Activated CD8-positive, alpha-beta memory T cell treated with anti-CD3 and anti-CD28 coated beads, Interleukin-2, amount 10 ng/mL, durations not matched to agents 7 days and 5 days (primary cell): ENCODE data around the gene CBX1. TPM values are rescaled to one million over a fixed set of nuclear protein-coding genes. Genes with fewer than 3 reads are reported as not detected.

Experiments
- ATAC-seq: fragments of 150-1000 bp; cut with Tn5 transposase; one replicate; pipeline ENCODE4 v1.10.0; 2021; ENCODE audit warnings: moderate library complexity
- CTCF ChIA-PET: fragments of 350-600 bp; sonication (Branson Sonifier 250); formaldehyde crosslinking; loops from one replicate; lab custom pipeline; 2021; ENCODE audit warnings: antibody characterized with exemption; lab: Charles Lee
- DNase-seq: peaks from one replicate; pipeline ENCODE4 v3.0.0-alpha.2; 2020
- H3K27ac Mint-ChIP-seq: one replicate; pipeline ENCODE4 v1.8.0; 2021; ENCODE audit warnings: mild to moderate bottlenecking, mixed read lengths
- H3K27me3 Mint-ChIP-seq: one replicate; pipeline ENCODE4 v1.8.0; 2021; ENCODE audit warnings: mixed read lengths
- H3K36me3 Mint-ChIP-seq: one replicate; pipeline ENCODE4 v1.8.0; 2021; ENCODE audit warnings: mild to moderate bottlenecking, mixed read lengths
- H3K4me1 Mint-ChIP-seq: one replicate; pipeline ENCODE4 v1.8.0; 2021; ENCODE audit warnings: mixed read lengths
- H3K4me3 Mint-ChIP-seq: one replicate; pipeline ENCODE4 v1.8.0; 2021; ENCODE audit warnings: mild to moderate bottlenecking, moderate library complexity, mixed read lengths
- H3K9me3 Mint-ChIP-seq: one replicate; pipeline ENCODE4 v1.8.0; 2022; ENCODE audit warnings: low read depth, mixed read lengths
- total RNA-seq, 2 experiments: library from RNA; stranded (reverse); gene quantifications; one replicate each; pipeline ENCODE4 v1.2.3, GENCODE V29; 2021

CBX1 gene
- total RNA-seq, 2 experiments from 2014 or later: 46.3 to 47.8 TPM

- no peak overlapping the region for H3K4me3 Mint-ChIP-seq
- ATAC-seq (no peak), DNase-seq (no peak)
- peaks cover 52% of the 10 kb centered on the region for H3K4me1 Mint-ChIP-seq
- H3K9me3 Mint-ChIP-seq: no peaks in the 10 kb centered on the region
- peaks cover 21% of the 10 kb centered on the region for H3K36me3 Mint-ChIP-seq
- H3K27ac Mint-ChIP-seq: peak overlapping the region; percentile 95
- H3K27me3 Mint-ChIP-seq: no peaks in the 10 kb centered on the region
- CTCF ChIA-PET: interaction anchor here (0.6 to 4.9 kb wide), 19 partner anchors 9 to 514 kb away, joined by 3 to 28 read pairs (median 4); partner anchors contain the start of genes CBX1, HOXB5 and HOXB9
Observed at GRCh38 chr17:48111937-48112241, 10.6 kb upstream of the CBX1 start.

- Mint-ChIP-seq H3K27ac (peak overlapping the region; percentile 40), H3K4me1 (peaks cover 56% of the 10 kb centered on the region), H3K9me3 (no peaks in the 10 kb centered on the region), H3K27me3 (no peaks in the 10 kb centered on the region), H3K4me3 (no peak overlapping the region), H3K36me3 (peaks cover 21% of the 10 kb centered on the region)
- no peak for ATAC-seq
- CTCF ChIA-PET: interaction anchor here (1.1 to 3.9 kb wide), 6 partner anchors 11 to 482 kb away, joined by 4 to 28 read pairs (median 6); partner anchors contain the start of genes CBX1 and HOXB5
- no peak for DNase-seq
Observed at GRCh38 chr17:48110761-48111160, 9.5 kb upstream of the CBX1 start.

- DNase-seq (peak; percentile 96), ATAC-seq (peak; percentile 95)
- Mint-ChIP-seq H3K36me3 (peaks cover 19% of the 10 kb centered on the region), H3K27me3 (no peaks in the 10 kb centered on the region), H3K4me3 (peak within 1 kb of the TSS; percentile 96), H3K4me1 (peaks cover 64% of the 10 kb centered on the region), H3K27ac (peak within 1 kb of the TSS; percentile 93), H3K9me3 (no peaks in the 10 kb centered on the region)
- CTCF ChIA-PET: interaction anchor here (0.9 to 5.2 kb wide), 15 partner anchors 8 to 617 kb away, joined by 3 to 29 read pairs (median 4); partner anchors contain the start of gene HOXB5
Observed at GRCh38 chr17:48107137-48108055, 6.1 kb upstream of the CBX1 start, which contains the start of gene SNX11. SNX11 (plus strand) TSS chr17:48107766; CDS start chr17:48112044, 4,278 bp downstream.

- peaks cover 61% of the 10 kb centered on the region for H3K4me1 Mint-ChIP-seq
- no peaks in the 10 kb centered on the region for H3K9me3 Mint-ChIP-seq
- peaks cover 15% of the 10 kb centered on the region for H3K36me3 Mint-ChIP-seq
- CTCF ChIA-PET: interaction anchor here (0.8 to 5.2 kb wide), 11 partner anchors 9 to 506 kb away, joined by 3 to 29 read pairs (median 5); partner anchors contain the start of gene HOXB5
- H3K27me3 Mint-ChIP-seq: no peaks in the 10 kb centered on the region
- peak overlapping the region; percentile 96 for H3K4me3 Mint-ChIP-seq
- peak overlapping the region; percentile 93 for H3K27ac Mint-ChIP-seq
- ATAC-seq (no peak), DNase-seq (no peak)
Observed at GRCh38 chr17:48106802-48107136, 5.5 kb upstream of the CBX1 start.

GRCh38 chr17:48104440-48104839, 3.2 kb upstream of the CBX1 start:
- DNase-seq: no peak

GRCh38 chr17:48102798-48103715, 1.8 kb upstream of the CBX1 start:
- no peak for ATAC-seq
- H3K4me1 Mint-ChIP-seq: peaks cover 50% of the 10 kb centered on the region
- CTCF ChIA-PET: interaction anchor here (1.1 to 10.5 kb wide), 5 partner anchors 9 to 55 kb away, joined by 3 to 69 read pairs (median 3); partner anchors contain the start of gene NFE2L1
- no peaks in the 10 kb centered on the region for H3K27me3 Mint-ChIP-seq
- peak overlapping the region; percentile 80 for H3K27ac Mint-ChIP-seq
- peaks cover 13% of the 10 kb centered on the region for H3K36me3 Mint-ChIP-seq
- H3K4me3 Mint-ChIP-seq: peak overlapping the region; percentile 36
- no peaks in the 10 kb centered on the region for H3K9me3 Mint-ChIP-seq
- DNase-seq: peak; percentile 64

More at GRCh38 chr17:48104440-48104839, 3.2 kb upstream of the CBX1 start:
- Mint-ChIP-seq H3K4me3 (no peak overlapping the region), H3K27ac (peak overlapping the region; percentile 9), H3K36me3 (peaks cover 13% of the 10 kb centered on the region), H3K9me3 (no peaks in the 10 kb centered on the region), H3K4me1 (peaks cover 58% of the 10 kb centered on the region), H3K27me3 (no peaks in the 10 kb centered on the region)
- ATAC-seq: no peak
- CTCF ChIA-PET: interaction anchor here (1.4 to 10.5 kb wide), 3 partner anchors 24 to 78 kb away, joined by 3 to 69 read pairs (median 29); no protein-coding TSS in a partner anchor

- ATAC-seq (no peak), DNase-seq (no peak)
- Mint-ChIP-seq H3K27me3 (no peaks in the 10 kb centered on the region), H3K4me3 (peak overlapping the region; percentile 91), H3K4me1 (peaks cover 49% of the 10 kb centered on the region), H3K9me3 (no peaks in the 10 kb centered on the region), H3K27ac (peak overlapping the region; percentile 88), H3K36me3 (peaks cover 11% of the 10 kb centered on the region)
- CTCF ChIA-PET: interaction anchor here (1.1 to 10.5 kb wide), 5 partner anchors 9 to 54 kb away, joined by 3 to 69 read pairs (median 7); partner anchors contain the start of gene NFE2L1
Observed at GRCh38 chr17:48102043-48102750, 919 bp upstream of the CBX1 start.

GRCh38 chr17:48100591-48101011, 677 bp downstream of the CBX1 start:
- Mint-ChIP-seq H3K4me3 (peak overlapping the region; percentile 91), H3K36me3 (peaks cover 12% of the 10 kb centered on the region), H3K9me3 (no peaks in the 10 kb centered on the region), H3K4me1 (peaks cover 52% of the 10 kb centered on the region), H3K27me3 (no peaks in the 10 kb centered on the region), H3K27ac (peak overlapping the region; percentile 88)
- DNase-seq (no peak), ATAC-seq (no peak)
- CTCF ChIA-PET: interaction anchor here (1.0 to 10.5 kb wide), 9 partner anchors 12 to 75 kb away, joined by 3 to 69 read pairs (median 7); partner anchors contain the start of gene NFE2L1

GRCh38 chr17:48100160-48100559, 1.1 kb downstream of the CBX1 start:
- H3K9me3 Mint-ChIP-seq: no peaks in the 10 kb centered on the region
- H3K4me1 Mint-ChIP-seq: peaks cover 54% of the 10 kb centered on the region
- no peak overlapping the region for H3K27ac Mint-ChIP-seq
- H3K36me3 Mint-ChIP-seq: peaks cover 12% of the 10 kb centered on the region
- DNase-seq: no peak
- CTCF ChIA-PET: interaction anchor here (1.2 to 10.5 kb wide), 8 partner anchors 8 to 75 kb away, joined by 3 to 69 read pairs (median 10); partner anchors contain the start of genes NFE2L1 and SNX11
- ATAC-seq: no peak
- peak overlapping the region; percentile 91 for H3K4me3 Mint-ChIP-seq
- no peaks in the 10 kb centered on the region for H3K27me3 Mint-ChIP-seq

GRCh38 chr17:48095611-48096010, 5.7 kb downstream of the CBX1 start:
- Mint-ChIP-seq H3K27ac (no peak overlapping the region), H3K27me3 (no peaks in the 10 kb centered on the region), H3K4me3 (no peak overlapping the region), H3K36me3 (peaks cover 5% of the 10 kb centered on the region), H3K9me3 (no peaks in the 10 kb centered on the region), H3K4me1 (peaks cover 24% of the 10 kb centered on the region)
- CTCF ChIA-PET: interaction anchor here (0.9 to 10.5 kb wide), 5 partner anchors 12 to 498 kb away, joined by 3 to 69 read pairs (median 4); partner anchors contain the start of genes HOXB5 and SNX11
- DNase-seq: no peak
- ATAC-seq: no peak

- Mint-ChIP-seq H3K27ac (no peak overlapping the region), H3K4me1 (peaks cover 13% of the 10 kb centered on the region), H3K27me3 (no peaks in the 10 kb centered on the region), H3K36me3 (peaks cover 3% of the 10 kb centered on the region), H3K9me3 (no peaks in the 10 kb centered on the region), H3K4me3 (no peak overlapping the region)
- CTCF ChIA-PET: interaction anchor here (0.7 to 2.0 kb wide), 4 partner anchors 9 to 26 kb away, joined by 3 to 8 read pairs (median 4); no protein-coding TSS in a partner anchor
- ATAC-seq (no peak), DNase-seq (no peak)
Observed at GRCh38 chr17:48093341-48094045, 7.8 kb downstream of the CBX1 start.
